Retinal pigment epithelial cell (primary cell): Measurements from ENCODE around the gene ZC3HAV1.

Experiments
- DNase-seq: peaks from one replicate; pipeline ENCODE4 v3.0.0-alpha.2; 2010; ENCODE audit warnings: low read depth
- H3K4me3 ChIP-seq: 2 replicates; pipeline ENCODE4 v1.5.1; 2011; ENCODE audit warnings: mild to moderate bottlenecking, low read length, control low read depth, moderate library complexity
- TF ChIP-seq, protein P1 (sequence below): conservative IDR thresholded peaks from 2 replicates; pipeline ENCODE4 v1.5.1; 2011; ENCODE audit warnings: low read depth, low read length, control low read depth, inconsistent platforms

Gene ZC3HAV1

DNA sequence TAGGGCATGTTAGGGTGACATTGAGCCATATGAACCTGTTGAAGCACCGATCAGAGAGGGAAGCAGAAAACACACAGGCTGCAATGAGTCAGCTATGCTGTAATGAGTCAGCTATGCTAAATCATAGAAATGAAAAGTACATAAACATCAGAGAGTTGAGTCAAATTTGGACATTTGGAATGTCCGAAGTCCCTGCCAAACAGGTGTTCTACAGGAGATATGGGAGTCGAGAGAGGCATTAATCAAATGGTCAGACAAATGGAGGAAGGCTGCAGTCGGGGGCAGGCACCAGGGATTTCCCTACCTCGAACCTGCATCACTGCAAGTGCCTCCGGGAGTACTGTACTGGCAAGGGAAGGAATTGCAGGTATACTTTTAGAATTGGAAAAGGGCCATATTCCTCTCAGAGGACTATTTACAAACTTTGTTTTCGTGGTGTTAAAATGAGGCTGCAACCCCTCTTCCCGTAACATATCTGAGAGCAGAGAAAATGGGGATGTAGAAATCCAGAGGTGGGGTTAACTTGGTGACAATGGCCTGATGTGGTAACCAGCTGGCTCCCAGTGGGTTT is 8.8 kb upstream of the ZC3HAV1 start:
- TF ChIP-seq, protein P1, sequence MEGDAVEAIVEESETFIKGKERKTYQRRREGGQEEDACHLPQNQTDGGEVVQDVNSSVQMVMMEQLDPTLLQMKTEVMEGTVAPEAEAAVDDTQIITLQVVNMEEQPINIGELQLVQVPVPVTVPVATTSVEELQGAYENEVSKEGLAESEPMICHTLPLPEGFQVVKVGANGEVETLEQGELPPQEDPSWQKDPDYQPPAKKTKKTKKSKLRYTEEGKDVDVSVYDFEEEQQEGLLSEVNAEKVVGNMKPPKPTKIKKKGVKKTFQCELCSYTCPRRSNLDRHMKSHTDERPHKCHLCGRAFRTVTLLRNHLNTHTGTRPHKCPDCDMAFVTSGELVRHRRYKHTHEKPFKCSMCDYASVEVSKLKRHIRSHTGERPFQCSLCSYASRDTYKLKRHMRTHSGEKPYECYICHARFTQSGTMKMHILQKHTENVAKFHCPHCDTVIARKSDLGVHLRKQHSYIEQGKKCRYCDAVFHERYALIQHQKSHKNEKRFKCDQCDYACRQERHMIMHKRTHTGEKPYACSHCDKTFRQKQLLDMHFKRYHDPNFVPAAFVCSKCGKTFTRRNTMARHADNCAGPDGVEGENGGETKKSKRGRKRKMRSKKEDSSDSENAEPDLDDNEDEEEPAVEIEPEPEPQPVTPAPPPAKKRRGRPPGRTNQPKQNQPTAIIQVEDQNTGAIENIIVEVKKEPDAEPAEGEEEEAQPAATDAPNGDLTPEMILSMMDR: no peak
- no peak overlapping the region for H3K4me3 ChIP-seq
- DNase-seq: no peak

DNA sequence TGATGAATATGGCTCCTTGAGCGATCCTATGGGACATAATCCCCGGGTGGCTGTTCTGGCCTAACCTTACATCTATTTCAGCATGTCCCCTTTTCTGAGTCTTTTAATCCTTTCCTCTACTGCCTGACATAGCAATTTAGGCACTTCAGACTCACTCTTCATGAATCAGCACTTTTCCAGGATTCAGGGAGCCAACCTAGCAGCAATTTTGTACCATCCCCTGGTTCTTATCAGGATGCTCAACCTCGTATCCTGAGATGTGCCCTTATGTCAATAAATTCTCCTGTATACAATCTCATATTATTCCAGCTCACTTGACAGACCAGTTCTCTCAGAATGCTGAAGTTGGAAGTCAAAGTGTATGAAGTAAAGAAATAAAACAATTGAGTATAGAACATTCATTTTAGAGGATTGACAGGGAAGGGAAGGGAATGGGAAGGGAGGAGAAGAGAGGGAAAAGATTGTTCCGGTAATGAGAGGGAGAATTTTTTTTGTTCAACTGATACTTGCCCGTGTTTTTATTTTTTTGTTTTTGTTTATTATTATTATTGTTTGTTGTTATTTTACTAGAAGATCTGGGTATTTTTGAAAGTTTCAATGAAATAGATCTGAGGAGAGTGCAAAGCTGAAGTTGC is 8.2 kb upstream of the ZC3HAV1 start:
- TF ChIP-seq, protein P1: no peak
- no peak overlapping the region for H3K4me3 ChIP-seq
- DNase-seq: no peak

DNA sequence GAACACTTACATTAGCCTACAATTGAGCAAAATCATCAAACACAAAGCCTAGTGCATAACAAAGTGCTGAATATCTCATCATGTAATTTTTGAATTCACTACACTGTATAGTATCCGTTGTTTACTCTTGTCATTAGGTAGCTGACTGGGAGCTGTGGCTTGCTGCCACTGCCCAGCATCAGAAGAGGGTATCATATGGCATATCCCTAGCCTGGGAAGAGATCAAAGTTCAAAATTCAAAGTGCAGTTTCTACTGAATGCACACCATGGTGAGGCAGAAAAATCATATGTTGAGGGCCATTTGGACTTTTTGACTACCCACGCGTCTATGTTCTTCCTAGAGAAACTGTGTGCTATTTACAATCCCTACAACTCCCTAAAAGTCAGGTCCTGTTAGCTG is 7.5 kb upstream of the ZC3HAV1 start:
- no peak for DNase-seq
- H3K4me3 ChIP-seq: no peak overlapping the region
- TF ChIP-seq, protein P1: no peak

DNA sequence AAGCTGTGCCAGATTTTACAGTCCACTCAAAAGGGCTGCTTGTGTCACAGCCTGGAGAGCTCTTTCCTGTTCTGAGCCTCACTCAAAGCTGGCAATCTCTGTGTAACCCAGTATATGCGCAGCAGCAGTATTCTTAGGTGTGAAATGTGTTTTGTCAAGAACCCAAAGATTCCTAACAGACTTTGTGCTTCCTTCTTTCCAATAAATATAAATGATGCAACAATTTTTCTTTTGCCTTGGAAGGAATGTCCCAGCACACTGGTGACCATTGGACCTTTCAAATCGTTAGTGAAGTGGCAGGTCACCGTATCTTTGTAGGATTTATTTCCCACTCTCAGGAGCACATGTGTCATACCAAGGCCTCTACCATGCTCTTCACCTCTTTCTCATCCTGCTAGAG is 5.6 kb upstream of the ZC3HAV1 start:
- TF ChIP-seq, protein P1: no peak
- H3K4me3 ChIP-seq: no peak overlapping the region
- no peak for DNase-seq

DNA sequence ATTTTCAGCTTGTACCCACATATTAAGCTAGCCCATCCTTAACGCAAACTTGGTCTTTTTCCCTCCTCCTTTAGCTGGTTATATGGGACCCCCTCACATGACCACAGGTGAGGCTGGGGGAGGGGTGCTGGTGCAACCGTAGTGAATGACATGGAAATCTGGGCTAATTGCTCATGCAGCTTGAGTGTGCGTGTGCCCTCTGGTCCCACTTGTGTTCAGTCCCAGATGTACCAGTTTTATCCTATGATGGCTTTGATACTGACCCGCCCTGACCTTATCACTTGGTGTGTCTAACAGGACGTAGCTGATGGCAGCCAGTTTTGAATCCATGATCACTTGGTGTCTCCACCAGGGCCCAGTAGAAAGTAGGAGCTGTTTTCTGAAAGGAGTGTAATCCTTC is 5.1 kb upstream of the ZC3HAV1 start:
- no peak overlapping the region for H3K4me3 ChIP-seq
- TF ChIP-seq, protein P1: no peak
- no peak for DNase-seq

GRCh38 chr7:139114018-139114417 is 4.5 kb upstream of the ZC3HAV1 start:
- H3K4me3 ChIP-seq: no peak overlapping the region
- no peak for DNase-seq
- TF ChIP-seq, protein P1: no peak

GRCh38 chr7:139112741-139113250 is 3.3 kb upstream of the ZC3HAV1 start:
- no peak for DNase-seq
- H3K4me3 ChIP-seq: no peak overlapping the region
- TF ChIP-seq, protein P1: no peak
